Stimulated activated CD4-positive, alpha-beta T cell treated with anti-CD3 and anti-CD28 coated beads, Interleukin-2, amount 100 ng/mL, for 24 hours (primary cell): Measurements from ENCODE around the gene PARP11.
A peak's percentile ranks its signal among the peaks of the same experiment; 100 is the strongest.

Source experiments
- DNase-seq, 2 donors: peaks; one replicate each; pipeline ENCODE4 v3.0.0-alpha.2; 2020

PARP11 gene, protein sequence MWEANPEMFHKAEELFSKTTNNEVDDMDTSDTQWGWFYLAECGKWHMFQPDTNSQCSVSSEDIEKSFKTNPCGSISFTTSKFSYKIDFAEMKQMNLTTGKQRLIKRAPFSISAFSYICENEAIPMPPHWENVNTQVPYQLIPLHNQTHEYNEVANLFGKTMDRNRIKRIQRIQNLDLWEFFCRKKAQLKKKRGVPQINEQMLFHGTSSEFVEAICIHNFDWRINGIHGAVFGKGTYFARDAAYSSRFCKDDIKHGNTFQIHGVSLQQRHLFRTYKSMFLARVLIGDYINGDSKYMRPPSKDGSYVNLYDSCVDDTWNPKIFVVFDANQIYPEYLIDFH

DNA sequence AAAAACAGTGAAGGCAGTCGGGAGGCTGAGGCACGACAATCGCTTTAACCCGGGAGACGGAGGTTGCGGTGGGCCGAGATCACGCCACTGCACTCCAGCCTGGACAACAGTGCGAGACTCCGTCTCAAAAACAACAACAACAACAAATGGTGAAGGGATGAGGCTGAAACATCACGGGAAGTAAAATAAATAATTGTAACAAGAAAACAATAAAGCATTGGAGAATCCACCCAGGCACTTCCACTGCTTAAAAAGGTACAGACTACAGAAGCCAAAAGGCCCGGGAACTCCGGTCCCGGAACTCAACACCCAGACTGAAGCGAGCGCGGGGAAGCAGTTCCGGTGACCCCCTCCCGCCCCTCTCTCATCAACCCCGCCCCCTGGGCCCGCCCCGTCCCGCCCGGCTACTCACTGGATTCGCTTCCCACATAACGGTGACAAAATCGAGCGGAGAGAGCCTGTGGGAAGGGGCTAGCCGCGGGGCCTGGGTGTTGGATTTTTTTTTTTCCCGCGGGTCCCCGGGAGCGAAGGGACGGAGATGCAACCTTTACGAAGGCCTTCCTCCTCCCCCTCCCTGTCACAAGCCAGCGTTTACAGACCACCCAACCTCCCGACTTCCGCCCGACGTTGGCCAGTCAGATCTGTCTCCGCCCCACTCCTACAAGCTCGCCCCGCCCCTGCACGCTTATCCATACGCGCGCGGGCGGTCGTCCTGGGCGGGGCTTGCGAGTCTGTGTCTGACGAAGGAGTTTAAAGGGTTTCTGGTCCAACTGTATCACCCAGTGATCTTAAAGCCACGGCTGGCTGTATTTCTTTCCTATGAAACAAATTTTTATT, at the start of gene PARP11:
Gene PARP11 (minus strand): TSS at position 600 of the 837 bp plus-strand sequence. CDS start 170 bp downstream, at position 430.
- peak; percentile 99 for DNase-seq

DNA sequence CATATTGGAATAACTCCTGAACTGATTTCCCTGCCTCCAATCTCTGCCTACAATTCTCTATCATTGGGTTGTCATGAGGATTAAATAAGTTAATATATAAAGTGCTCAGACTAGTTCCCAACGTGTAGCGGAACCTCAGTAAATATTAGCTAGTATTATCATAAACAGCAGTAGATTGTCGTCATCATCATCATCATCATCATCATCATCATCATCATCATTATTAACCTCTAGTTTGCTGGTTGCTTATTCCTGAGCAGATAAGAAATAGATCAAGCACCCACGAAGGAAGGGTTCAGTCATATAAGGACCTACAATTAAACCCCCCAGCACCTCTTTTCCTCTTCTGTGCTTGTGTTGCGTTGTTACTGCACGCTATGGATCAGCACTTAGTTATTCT, 48.8 kb upstream of the PARP11 start:
- no peak for DNase-seq

DNA sequence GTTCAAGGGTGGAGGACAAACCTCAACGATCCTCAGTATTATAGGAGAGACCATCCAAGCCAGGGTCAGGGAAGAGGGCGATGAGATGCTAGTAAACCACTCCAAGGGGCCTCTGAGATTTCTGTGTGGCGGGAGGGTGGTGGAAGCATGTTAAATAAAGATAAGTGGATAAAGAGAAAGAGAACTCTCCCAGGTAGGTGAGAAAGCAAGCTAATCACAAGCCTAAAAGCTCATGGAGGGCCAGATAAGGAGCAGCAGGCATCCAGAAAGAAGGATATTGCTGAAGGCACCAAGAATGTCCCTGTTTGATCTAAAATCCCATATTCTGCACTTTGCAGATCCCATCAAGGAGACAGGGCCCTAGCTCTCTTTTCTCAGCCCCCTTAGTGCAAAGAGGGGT, 48.3 kb upstream of the PARP11 start:
- DNase-seq = no peak

DNA sequence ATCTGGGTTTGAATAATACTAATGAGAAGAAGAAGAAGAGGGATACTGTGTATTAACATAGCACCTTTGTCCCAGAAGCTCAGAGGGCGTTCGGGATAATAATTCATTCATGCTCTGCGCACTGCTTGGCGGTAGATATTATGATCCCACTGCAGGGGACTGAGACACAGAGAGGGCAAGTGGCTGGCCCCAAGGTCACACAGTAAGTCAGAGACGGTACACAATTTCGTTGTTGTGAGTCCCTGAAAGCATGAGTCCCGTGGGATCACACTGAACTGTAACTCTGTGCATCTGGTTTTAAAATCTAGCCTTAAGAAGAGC, 47.9 kb upstream of the PARP11 start:
- no peak for DNase-seq

DNA sequence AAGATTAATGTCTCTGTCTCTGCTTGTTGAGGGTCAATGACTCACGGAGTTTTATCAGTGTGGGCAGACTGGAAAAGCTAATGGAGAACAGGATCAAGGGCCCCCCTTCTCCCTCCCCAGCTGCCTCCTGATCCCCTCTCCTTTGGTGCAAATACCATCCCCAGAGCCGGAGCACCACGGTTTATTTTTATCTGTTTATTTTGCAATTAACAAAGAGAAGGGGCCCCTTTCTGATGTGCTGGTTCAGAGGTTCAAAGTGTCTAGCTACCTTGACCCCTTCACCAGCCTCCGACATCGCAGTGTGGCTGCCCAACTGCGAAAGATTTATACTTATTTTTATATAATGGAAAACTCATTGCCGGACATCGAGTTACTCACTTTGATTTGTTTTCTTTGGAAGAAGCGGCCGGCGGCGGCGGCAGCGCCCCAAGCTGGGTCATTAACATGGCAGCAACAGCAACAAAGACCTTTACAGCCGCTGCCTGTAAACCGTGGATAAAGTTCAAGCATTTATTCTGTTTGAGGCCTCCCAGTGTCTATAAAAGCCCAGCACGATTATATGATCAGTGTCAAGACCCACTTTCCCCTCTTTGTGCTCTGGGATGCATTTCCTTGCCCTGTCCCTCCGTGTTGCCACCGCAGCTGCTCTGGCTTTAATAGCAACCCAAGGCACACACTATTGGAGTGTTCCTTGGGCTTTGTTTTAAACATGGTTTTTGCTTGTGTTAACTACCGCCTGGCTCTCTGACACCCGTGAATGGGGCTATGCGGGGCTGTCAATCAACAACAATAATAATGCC, 47.4 kb upstream of the PARP11 start:
- DNase-seq = no peak

DNA sequence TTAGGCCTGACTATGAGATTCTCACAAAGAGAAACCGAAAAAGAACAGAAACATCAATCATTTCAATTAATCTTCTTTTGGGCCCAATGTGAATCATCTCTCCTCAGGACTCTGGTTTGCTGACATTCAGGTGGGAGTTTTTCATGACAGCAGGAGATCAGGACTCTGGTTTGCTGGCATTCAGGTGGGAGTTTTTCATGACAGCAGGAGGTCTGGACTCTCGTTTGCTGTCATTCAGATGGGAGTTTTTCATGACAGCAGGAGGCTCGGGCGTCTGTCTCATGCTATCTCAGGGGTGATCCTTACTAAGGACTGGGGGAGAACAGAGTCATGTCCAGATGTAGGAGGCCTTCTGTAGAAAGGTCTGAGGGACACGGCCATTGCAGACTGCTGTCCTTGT, 40.1 kb upstream of the PARP11 start:
- peak in 1 of 2 donors; percentile 38 for DNase-seq

DNA sequence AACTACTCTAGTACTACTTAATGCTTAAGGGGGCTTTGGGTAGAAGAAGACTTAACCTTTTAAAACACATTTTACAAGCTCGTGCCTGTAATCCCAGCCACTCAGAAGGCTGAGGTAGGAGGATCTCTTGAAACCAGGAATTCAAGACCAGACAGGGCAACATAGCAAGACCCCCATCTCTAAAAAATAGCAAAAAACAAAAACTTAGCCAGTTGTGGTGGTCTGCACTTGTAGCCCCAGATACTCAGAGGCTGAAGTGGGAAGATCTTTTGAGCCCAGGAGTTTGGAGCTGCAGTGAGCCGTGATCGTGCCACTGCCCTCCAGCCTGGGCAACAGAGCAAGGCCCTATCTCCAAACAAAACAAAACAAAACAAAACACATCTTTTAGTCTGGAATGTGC, 39.7 kb upstream of the PARP11 start:
- no peak for DNase-seq

DNA sequence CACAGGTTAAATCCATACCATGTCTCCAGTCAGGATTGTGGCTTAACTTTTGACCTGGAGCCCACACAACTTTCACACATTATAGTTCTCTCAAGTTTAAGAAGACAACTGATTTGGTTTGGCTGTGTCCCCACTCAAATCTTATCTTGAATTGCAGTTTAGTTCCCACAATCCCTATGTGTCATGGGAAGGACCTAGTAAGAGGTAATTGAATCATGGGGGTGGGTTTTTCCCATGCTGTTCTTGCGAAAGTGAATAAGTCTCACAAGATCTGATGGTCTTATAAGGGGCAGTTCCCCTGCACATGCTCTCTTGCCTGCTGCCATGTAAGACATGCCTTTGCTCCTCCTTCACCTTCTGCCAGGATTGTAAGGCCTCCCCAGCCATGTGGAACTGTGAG, 38.2 kb upstream of the PARP11 start:
- DNase-seq = no peak

DNA sequence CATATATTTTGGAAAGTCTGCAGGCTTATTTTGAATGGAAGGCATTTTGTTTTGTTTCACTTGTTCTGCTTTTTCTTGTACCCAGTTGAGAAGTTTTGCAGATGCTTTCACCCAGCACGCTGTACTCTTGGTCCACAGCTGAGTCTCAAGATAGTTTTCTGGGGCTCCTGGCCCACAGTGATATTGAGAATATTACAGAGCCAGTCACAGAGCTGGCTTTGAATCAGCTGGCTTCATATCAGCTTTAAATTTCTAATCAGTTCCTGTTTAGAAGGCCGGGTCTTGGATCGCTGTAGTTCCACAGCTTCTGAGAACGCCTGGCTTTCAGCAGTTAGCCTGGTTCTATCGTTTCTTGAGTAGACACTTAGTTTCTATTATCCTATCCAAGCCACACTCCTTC, 32.5 kb upstream of the PARP11 start:
- DNase-seq = no peak

DNA sequence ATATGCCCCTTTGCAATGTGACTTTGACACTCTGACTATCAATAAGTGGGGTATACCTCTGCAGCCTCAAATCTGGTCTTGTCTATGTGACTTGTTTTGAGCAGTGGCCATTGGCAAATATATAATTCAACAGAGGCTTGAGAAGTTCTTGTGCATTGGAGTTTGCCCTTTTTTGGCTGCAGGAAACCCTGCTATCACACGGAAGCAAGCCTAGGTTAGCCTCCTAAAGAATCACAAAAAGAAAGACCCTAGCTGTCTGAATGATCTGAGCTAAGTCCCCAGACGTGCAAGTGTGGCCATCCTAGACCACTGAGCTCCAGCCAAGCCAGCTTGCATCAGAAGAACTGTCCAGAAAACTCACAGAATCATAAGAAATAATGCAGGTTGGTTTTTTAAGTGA, 31.8 kb upstream of the PARP11 start:
- DNase-seq = no peak

DNA sequence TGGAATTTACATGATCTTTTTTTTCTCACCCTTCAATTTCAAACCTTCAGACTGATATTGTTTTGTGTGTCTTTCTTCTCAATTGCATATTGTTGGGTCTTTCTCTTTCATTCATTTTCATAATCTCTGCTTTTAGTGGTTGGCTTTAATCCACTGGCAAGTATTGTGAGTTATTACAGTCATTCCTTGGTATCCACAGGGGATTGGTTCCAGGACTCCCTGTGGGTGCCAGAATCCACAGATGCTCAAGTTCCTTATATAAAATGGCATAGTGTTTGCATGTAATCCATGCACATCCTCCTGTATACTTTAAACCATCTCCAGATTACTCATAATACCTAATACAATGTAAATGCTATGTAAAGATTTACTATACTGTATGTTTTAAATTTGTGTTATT, 29.7 kb upstream of the PARP11 start:
- DNase-seq = no peak

DNA sequence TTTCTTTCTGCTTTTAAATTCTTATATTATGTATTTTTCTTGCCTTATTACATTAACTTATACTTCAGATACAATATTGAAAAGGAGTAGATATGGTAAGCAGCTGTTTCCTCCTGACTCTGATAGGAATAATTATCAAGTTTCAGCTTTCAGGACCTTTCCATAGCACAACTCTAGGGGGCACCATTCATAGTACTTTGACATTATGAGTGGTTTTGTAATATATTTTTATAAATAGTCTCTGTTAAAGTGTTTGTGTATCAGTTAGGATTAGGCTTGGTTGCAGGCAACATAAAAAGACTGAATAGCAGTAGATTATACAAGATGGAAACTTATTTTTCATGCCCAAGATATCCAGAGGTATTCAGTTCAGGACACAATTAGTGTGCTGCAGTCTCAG, 27.9 kb upstream of the PARP11 start:
- DNase-seq = no peak

DNA sequence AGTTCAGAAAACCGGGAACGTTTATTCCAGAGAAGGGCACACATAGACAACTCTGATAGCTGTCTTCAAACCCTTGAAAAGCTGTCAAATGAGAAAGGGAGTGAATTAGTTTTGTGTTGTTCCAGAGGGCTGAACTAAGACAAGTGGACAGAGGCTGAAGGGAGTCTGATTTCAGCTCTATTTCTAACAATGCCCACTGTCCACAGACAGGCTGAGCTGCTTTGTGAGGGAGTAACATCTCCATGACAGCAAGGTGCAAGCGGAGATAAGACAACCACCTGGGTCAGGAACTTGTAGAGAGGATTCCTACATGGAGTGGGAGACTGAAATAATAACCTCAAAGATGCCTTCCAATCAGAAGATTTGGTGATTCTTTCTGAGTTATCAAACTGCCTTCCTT, 25.6 kb upstream of the PARP11 start:
- no peak for DNase-seq

DNA sequence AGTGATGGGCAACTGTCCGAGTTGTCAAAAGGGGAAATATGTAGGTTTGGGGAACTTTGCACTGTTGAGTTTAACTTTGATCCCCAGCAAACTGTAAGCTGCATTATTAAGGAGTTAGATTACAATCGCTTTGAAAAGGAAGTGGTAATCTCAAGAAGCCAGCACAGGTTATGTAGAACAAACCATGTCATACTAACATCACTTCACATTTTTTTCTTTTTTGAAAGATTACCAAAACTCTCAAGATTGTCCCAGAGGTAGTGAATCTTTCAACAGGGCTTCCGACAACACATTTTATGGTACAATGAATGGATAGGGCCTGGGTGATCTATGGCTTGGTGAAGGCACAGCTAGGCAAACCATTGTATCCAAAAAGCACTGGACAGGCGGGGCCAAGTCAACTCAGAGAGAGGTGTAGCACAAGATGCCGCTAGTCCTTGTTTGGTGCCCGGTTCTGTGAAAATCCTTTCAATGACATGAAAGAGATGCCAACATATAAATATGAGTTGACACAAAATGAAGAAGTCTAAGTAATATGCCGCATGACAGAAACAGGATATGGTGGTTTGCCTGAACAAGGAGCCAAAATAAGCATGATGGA, 24.3 kb upstream of the PARP11 start:
- no peak for DNase-seq

DNA sequence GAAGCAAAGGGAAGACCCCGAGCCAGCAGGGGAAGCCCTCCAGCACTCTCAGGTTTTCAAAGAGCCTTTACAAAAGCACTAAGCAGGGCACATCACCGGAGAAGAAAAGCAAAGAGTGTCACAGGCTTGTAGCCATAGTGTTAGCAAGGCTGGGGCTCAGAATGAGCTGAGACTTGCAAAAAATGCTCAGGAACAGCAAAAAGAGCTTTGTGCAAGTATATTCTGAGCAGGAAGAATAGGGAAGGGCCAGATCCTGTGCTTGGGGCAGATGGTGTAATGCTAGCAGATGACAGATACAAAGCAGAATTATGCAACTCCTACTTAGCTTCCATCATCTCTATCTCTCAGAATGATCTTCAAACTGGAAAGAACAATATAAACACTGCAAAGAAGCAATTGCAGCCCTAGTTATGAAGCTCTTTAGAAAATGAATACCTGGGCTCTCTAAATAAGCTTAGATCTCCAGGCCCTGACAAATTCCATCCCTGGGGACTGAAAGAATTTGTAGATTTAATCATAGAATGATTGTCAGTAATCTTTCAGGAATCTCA, 23.7 kb upstream of the PARP11 start:
- no peak for DNase-seq

DNA sequence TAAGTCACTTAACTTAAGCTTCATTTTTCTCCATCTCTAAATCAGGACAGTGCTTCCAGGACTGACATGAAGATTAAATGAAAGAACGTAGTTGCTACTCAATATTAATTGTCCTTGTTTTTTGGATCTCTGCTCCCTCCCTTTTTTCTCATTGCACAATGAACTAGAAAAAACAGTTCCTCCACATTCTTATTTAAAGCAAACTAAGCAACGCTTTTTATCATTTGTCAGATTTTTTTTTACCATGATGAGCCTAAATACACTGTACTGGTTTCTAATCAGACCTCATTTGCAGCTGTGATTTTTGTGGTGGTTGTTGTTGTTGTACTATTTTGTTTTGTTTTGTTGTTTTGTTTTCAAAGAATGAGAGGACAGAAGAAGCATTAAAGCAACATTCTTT, 23.2 kb upstream of the PARP11 start:
- no peak for DNase-seq

DNA sequence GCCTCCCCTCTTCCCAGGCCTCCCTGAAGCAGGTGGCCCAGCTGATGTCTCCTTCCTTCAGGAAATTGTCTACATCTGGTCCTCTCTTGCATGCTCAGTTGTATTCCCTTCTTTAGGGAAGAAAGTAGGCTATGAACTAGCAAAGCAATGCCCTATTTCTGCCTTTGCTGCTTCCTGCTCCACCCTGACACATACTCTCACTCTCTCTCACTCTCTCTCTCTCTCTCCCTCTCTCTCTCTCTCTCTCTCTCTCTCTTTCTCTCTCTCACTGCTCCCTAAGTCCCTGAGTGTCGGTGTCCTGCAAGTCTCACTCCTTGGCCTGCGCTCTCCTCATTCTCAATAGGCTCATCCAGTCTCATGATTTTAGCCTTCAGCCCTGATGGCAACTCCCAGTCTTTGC, 19.4 kb upstream of the PARP11 start:
- DNase-seq = no peak

DNA sequence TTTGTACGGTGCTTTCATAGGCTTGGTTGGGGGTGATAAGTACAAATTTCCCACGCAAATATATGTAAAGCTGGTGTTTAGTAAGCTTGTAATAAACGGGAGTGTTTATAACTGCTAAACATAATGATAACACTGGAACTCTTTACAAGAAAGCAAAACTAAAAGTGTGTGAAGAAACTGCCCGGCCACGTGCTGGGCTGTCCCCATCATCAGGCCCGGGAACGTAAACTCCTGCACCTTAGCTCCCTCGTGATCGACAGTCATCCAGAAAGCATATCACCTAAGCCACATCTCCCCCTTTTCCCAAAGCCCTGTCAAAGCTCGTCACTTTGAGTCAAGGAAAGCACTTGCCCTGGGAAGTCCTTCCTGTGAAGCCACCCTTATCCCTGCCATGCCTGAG, 18.0 kb upstream of the PARP11 start:
- no peak for DNase-seq

DNA sequence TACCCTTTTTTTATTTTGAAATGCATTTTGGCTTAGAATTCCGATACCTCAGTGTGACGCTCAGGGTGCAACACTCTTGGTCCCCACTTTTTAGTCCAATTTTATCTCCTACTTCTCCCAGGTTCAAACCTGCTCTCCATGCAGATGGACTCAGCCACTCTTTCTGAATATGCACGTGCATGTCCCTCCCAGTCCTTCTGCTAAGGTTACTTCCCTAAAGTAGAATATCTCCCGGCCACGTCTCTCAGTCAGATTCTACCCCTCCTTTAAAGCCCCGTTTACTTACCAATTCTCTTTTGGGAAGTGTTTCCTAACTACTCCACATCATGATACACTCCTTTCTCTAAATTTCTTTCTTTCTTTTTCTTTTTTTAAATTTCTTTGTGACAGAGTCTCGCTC, 15.5 kb upstream of the PARP11 start:
- no peak for DNase-seq

DNA sequence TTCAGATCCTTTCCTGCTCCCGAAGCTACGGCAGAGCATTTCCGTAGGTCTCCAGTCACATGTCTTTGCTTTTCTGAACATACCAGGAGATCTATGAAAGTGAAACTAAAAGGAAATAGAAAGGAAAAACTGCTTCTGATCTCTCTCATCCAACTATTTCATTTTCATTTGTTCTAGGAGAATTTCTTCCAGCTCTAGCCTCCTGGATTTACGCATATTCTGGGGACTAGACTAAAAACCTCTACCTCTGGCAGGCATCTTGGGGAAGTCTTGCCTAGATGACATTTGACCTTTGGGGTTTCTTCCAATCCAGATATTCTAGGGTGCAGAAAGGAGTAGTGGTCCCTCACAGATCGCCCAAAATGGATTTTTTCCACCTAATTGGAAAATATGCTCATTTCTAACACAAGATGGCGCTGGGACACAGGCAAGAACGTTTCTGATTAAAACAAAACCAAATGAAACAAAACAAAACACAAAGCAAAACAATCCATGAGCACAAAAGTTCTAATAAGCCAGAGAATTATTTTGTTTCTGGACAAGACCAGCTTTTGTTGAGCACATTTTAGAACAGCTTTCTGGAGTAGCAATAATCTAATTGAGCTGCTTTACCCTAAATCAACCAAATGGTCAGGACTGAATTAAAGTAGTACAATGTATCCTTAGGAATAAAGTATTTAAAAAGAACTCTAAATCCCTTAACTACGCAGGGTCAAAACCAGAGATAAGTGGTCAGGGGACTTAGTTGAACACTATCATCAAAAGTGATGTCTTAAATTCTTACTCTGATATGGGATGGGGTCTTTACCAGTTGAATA, 12.3 kb upstream of the PARP11 start:
- DNase-seq = peak in 1 of 2 donors; percentile 41

DNA sequence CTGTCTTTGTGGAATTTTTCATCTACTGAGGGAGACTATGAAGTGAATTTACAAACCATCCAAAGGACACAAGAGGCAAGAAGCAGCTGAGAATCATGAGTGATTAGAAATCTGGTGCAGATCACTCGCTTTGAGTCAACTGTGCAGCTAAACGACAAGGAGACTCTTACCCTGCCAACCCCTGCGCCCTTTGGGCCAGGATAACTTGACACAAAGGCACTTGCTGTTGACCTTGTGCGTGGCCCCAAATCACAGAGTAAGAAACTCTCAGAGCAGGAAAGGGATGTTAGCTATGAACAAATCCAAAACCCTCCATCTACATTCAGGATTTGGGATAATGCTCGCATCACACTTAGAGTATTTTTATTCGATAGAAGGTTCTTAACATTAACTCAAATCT, 11.5 kb upstream of the PARP11 start:
- no peak for DNase-seq
